SK-N-SH (cell line): ENCODE data around the gene SLC9A5.

Experiments
- FOSL2 ChIP-seq: IDR thresholded peaks from 2 replicates; pipeline ENCODE4 v1.4.0; 2012; ENCODE audit warnings: low read depth, mild to moderate bottlenecking, moderate library complexity, borderline replicate concordance
- POLR2AphosphoS5 ChIP-seq: IDR thresholded peaks from 2 replicates; pipeline ENCODE4 v1.6.1; 2012; ENCODE audit warnings: low read depth, low read length
- RAD21 ChIP-seq: IDR thresholded peaks from 2 replicates; pipeline ENCODE4 v1.6.1; 2012; ENCODE audit warnings: mild to moderate bottlenecking, low read length
- SIN3A ChIP-seq: IDR thresholded peaks from 2 replicates; pipeline ENCODE4 v1.6.1; 2012; ENCODE audit warnings: low read depth, mild to moderate bottlenecking, low read length, moderate library complexity, borderline replicate concordance
- SMC3 ChIP-seq: IDR thresholded peaks from 2 replicates; pipeline ENCODE4 v1.6.1; 2012; ENCODE audit warnings: low read depth, low read length, improper control_type of control experiment
- TEAD4 ChIP-seq: IDR thresholded peaks from 2 replicates; pipeline ENCODE4 v1.4.0; 2012; ENCODE audit warnings: mild to moderate bottlenecking, borderline replicate concordance; ENCODE audit not compliant: insufficient read depth
- YY1 ChIP-seq: IDR thresholded peaks from 2 replicates; pipeline ENCODE4 v1.4.0; 2012; ENCODE audit warnings: low read depth, mild to moderate bottlenecking
- TF ChIP-seq, protein P1 (sequence below): fragments of 200-600 bp; sonication (generic); IDR thresholded peaks from 2 replicates; pipeline ENCODE4 v1.6.1; 2017; ENCODE audit warnings: antibody characterized with exemption, mild to moderate bottlenecking, moderate library complexity
- TF ChIP-seq, protein P2 (sequence below): fragments of 150-350 bp; IDR thresholded peaks from 2 replicates; pipeline ENCODE4 v1.6.1; 2016; ENCODE audit warnings: mild to moderate bottlenecking, low read depth, low read length
- TF ChIP-seq, protein P3 (sequence below): IDR thresholded peaks from 2 replicates; pipeline ENCODE4 v1.6.1; 2012; ENCODE audit warnings: mild to moderate bottlenecking, low read depth, low read length, moderate library complexity

DNA sequence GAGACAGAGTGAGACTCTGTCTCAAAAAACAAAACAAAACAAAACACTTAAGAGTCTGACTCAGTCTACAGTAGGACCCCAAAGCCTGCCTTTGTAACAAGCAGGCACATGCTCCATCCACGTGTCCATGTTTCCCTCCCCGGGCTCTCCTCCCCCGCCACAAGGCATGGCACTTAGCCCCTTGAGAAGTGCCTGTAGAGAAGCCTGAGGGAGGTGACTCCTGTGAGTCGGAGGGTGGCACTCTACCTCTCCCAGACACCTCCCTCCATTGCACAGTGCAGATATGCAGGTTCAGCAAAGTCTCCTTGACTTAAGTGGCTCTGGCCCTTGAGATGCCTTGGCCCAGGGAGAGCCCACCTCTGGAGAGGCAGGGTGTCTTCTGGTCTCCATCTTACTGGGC is 8.3 kb upstream of the SLC9A5 start:
- TF ChIP-seq, protein P1, sequence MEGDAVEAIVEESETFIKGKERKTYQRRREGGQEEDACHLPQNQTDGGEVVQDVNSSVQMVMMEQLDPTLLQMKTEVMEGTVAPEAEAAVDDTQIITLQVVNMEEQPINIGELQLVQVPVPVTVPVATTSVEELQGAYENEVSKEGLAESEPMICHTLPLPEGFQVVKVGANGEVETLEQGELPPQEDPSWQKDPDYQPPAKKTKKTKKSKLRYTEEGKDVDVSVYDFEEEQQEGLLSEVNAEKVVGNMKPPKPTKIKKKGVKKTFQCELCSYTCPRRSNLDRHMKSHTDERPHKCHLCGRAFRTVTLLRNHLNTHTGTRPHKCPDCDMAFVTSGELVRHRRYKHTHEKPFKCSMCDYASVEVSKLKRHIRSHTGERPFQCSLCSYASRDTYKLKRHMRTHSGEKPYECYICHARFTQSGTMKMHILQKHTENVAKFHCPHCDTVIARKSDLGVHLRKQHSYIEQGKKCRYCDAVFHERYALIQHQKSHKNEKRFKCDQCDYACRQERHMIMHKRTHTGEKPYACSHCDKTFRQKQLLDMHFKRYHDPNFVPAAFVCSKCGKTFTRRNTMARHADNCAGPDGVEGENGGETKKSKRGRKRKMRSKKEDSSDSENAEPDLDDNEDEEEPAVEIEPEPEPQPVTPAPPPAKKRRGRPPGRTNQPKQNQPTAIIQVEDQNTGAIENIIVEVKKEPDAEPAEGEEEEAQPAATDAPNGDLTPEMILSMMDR: no peak
- TF ChIP-seq YY1 (no peak), POLR2AphosphoS5 (no peak), RAD21 (no peak), SIN3A (no peak), FOSL2 (no peak), SMC3 (no peak), TEAD4 (no peak)
- TF ChIP-seq, protein P2, sequence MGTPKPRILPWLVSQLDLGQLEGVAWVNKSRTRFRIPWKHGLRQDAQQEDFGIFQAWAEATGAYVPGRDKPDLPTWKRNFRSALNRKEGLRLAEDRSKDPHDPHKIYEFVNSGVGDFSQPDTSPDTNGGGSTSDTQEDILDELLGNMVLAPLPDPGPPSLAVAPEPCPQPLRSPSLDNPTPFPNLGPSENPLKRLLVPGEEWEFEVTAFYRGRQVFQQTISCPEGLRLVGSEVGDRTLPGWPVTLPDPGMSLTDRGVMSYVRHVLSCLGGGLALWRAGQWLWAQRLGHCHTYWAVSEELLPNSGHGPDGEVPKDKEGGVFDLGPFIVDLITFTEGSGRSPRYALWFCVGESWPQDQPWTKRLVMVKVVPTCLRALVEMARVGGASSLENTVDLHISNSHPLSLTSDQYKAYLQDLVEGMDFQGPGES: no peak
- TF ChIP-seq, protein P3, sequence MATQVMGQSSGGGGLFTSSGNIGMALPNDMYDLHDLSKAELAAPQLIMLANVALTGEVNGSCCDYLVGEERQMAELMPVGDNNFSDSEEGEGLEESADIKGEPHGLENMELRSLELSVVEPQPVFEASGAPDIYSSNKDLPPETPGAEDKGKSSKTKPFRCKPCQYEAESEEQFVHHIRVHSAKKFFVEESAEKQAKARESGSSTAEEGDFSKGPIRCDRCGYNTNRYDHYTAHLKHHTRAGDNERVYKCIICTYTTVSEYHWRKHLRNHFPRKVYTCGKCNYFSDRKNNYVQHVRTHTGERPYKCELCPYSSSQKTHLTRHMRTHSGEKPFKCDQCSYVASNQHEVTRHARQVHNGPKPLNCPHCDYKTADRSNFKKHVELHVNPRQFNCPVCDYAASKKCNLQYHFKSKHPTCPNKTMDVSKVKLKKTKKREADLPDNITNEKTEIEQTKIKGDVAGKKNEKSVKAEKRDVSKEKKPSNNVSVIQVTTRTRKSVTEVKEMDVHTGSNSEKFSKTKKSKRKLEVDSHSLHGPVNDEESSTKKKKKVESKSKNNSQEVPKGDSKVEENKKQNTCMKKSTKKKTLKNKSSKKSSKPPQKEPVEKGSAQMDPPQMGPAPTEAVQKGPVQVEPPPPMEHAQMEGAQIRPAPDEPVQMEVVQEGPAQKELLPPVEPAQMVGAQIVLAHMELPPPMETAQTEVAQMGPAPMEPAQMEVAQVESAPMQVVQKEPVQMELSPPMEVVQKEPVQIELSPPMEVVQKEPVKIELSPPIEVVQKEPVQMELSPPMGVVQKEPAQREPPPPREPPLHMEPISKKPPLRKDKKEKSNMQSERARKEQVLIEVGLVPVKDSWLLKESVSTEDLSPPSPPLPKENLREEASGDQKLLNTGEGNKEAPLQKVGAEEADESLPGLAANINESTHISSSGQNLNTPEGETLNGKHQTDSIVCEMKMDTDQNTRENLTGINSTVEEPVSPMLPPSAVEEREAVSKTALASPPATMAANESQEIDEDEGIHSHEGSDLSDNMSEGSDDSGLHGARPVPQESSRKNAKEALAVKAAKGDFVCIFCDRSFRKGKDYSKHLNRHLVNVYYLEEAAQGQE: no peak
